H1 (cell line): ENCODE measurements around the gene MAGI1. TPM values are rescaled to one million over a fixed set of nuclear protein-coding genes. Genes with fewer than 3 reads are reported as not detected.
"Not testable (repeated sequence)": the region's sequence is repeated elsewhere in the genome, so short reads cannot be mapped to it uniquely, and the experiment has no call there.

Experiments
- CTCF ChIA-PET: fragments of 300-600 bp; sonication (Branson Sonifier 250); formaldehyde crosslinking; loops from one replicate; lab custom pipeline; 2021; ENCODE audit not compliant: partially characterized antibody; lab: Charles Lee
- POLR2A ChIA-PET: fragments of 300-600 bp; sonication (Branson Sonifier 250); formaldehyde crosslinking; loops from one replicate; lab custom pipeline; 2021; ENCODE audit warnings: inconsistent platforms; ENCODE audit not compliant: partially characterized antibody; lab: Charles Lee
- DNase-seq, 2 experiments: peaks; one replicate each; pipeline versions ENCODE4 v3.0.0 to v3.0.0-alpha.2; 2010 to 2022; ENCODE audit warnings: low spot score in 2 of 2, low read depth in 1 of 2, mixed read lengths in 1 of 2
- FAIRE-seq: peaks from 2 replicates; lab custom pipeline; 2011; peaks lifted over from hg19 to GRCh38; lab: Jason Lieb, UNC
- H2AFZ ChIP-seq: 2 replicates; pipeline ENCODE4 v1.8.1; 2012; ENCODE audit warnings: low read length, inconsistent platforms
- H2AK5ac ChIP-seq: 2 replicates; pipeline ENCODE4 v1.6.1; 2013; ENCODE audit warnings: low read depth, low read length
- H2BK120ac ChIP-seq: replicated peaks from 2 replicates; pipeline ENCODE3; 2013; ENCODE audit warnings: low read depth, low read length, inconsistent platforms
- H2BK12ac ChIP-seq: 2 replicates; pipeline ENCODE4 v1.6.1; 2013; ENCODE audit warnings: low read depth, low read length
- H2BK15ac ChIP-seq: 2 replicates; pipeline ENCODE4 v1.6.1; 2013; ENCODE audit warnings: low read length
- H2BK20ac ChIP-seq: 2 replicates; pipeline ENCODE4 v1.6.1; 2013; ENCODE audit warnings: low read length
- H2BK5ac ChIP-seq: 2 replicates; pipeline ENCODE4 v1.6.1; 2013; ENCODE audit warnings: low read depth, low read length
- H3K14ac ChIP-seq: 2 replicates; pipeline ENCODE4 v1.6.1; 2013; ENCODE audit warnings: inconsistent platforms; ENCODE audit not compliant: insufficient read length
- H3K18ac ChIP-seq: 2 replicates; pipeline ENCODE4 v1.6.1; 2013; ENCODE audit warnings: low read length; ENCODE audit errors: extremely low read depth
- H3K23ac ChIP-seq: 2 replicates; pipeline ENCODE4 v1.6.1; 2013; ENCODE audit warnings: inconsistent platforms; ENCODE audit not compliant: insufficient read length
- H3K23me2 ChIP-seq: 2 replicates; pipeline ENCODE4 v1.6.1; 2013; ENCODE audit warnings: low read depth, low read length
- H3K27ac ChIP-seq: 2 replicates; pipeline ENCODE4 v1.6.1; 2011; ENCODE audit warnings: low read depth, low read length, inconsistent platforms
- H3K27me3 ChIP-seq, 4 experiments: replicated peaks in 1 of 4; 1 replicate in 1 of 4; 2 replicates in 3 of 4; pipeline versions ENCODE4 v1.6.1 to v1.8.1; 2011 to 2013; ENCODE audit warnings: low read length in 3 of 4, mild to moderate bottlenecking in 3 of 4, inconsistent platforms in 2 of 4, mixed read lengths in 2 of 4, moderate library complexity in 1 of 4; ENCODE audit not compliant: control insufficient read depth in 3 of 4, insufficient read depth in 3 of 4; ENCODE audit errors: extremely low read depth in 1 of 4
- H3K36me3 ChIP-seq, 4 experiments: 2 replicates each; pipeline versions ENCODE4 v1.6.1 to v1.8.1; 2011 to 2013; ENCODE audit warnings: mild to moderate bottlenecking in 4 of 4, low read length in 3 of 4, moderate library complexity in 2 of 4, control low read depth in 1 of 4, inconsistent platforms in 1 of 4; ENCODE audit not compliant: insufficient read depth in 4 of 4, control insufficient read depth in 2 of 4
- H3K4ac ChIP-seq: replicated peaks from 2 replicates; pipeline ENCODE3; 2013; ENCODE audit warnings: low read length, low read depth, mixed read lengths, inconsistent platforms; ENCODE audit not compliant: insufficient read length
- H3K4me1 ChIP-seq, 4 experiments: replicated peaks in 1 of 4; 1 replicate in 1 of 4; 2 replicates in 3 of 4; pipeline versions ENCODE4 v1.6.1 to v1.8.1; 2011 to 2013; ENCODE audit warnings: low read length in 3 of 4, inconsistent platforms in 2 of 4, mixed read lengths in 1 of 4; ENCODE audit not compliant: insufficient read depth in 4 of 4, control insufficient read depth in 3 of 4
- H3K4me2 ChIP-seq, 2 experiments: 2 replicates each; pipeline versions ENCODE4 v1.6.1 to v1.8.1; 2011 to 2013; ENCODE audit warnings: low read depth in 2 of 2, low read length in 2 of 2, control low read depth in 1 of 2, inconsistent platforms in 1 of 2, mild to moderate bottlenecking in 1 of 2; ENCODE audit not compliant: insufficient read depth in 1 of 2
- H3K4me3 ChIP-seq, 4 experiments: fragments of 200-600, 300-600 bp in 1 of 4; sonication (generic), shearing (Covaris generic), sonication (Bioruptor Twin) in 1 of 4; 2 replicates each; pipeline versions ENCODE4 v1.5.1 to v1.8.1; 2011 to 2016; ENCODE audit warnings: low read length in 4 of 4, low read depth in 3 of 4, control low read depth in 2 of 4, inconsistent platforms in 2 of 4, mild to moderate bottlenecking in 2 of 4, mixed read lengths in 1 of 4, moderate library complexity in 1 of 4; ENCODE audit not compliant: insufficient read depth in 2 of 4; ENCODE audit errors: extremely low read depth in 1 of 4
- H3K56ac ChIP-seq: replicated peaks from 2 replicates; pipeline ENCODE3; 2013; ENCODE audit warnings: low read depth, mild to moderate bottlenecking, mixed read lengths, low read length, inconsistent platforms; ENCODE audit not compliant: insufficient read length
- H3K79me1 ChIP-seq: 2 replicates; pipeline ENCODE4 v1.6.1; 2013; ENCODE audit warnings: low read depth, low read length, control low read depth
- H3K79me2 ChIP-seq, 2 experiments: 2 replicates each; pipeline versions ENCODE4 v1.6.1 to v1.8.1; 2012 to 2013; ENCODE audit warnings: low read length in 2 of 2, mild to moderate bottlenecking in 2 of 2, inconsistent platforms in 1 of 2; ENCODE audit not compliant: insufficient read depth in 2 of 2, control insufficient read depth in 1 of 2
- H3K9ac ChIP-seq, 4 experiments: replicated peaks in 1 of 4; 1 replicate in 1 of 4; 2 replicates in 3 of 4; pipeline versions ENCODE4 v1.6.1 to v1.8.1; 2011 to 2013; ENCODE audit warnings: low read depth in 3 of 4, low read length in 3 of 4, control low read depth in 2 of 4, mild to moderate bottlenecking in 2 of 4, moderate library complexity in 2 of 4, inconsistent platforms in 1 of 4; ENCODE audit errors: extremely low read depth in 1 of 4
- H3K9me3 ChIP-seq, 2 experiments: 2 replicates each; pipeline versions ENCODE4 v1.6.1 to v1.8.1; 2012 to 2013; ENCODE audit warnings: mild to moderate bottlenecking in 2 of 2, moderate library complexity in 2 of 2, control low read depth in 1 of 2, inconsistent platforms in 1 of 2, low read depth in 1 of 2, low read length in 1 of 2, mixed read lengths in 1 of 2; ENCODE audit not compliant: insufficient read depth in 2 of 2
- H4K20me1 ChIP-seq, 2 experiments: replicated peaks in 1 of 2; 2 replicates each; pipeline versions ENCODE3 to v1.8.1; 2011 to 2013; ENCODE audit warnings: inconsistent platforms in 2 of 2, low read length in 2 of 2, mild to moderate bottlenecking in 1 of 2; ENCODE audit not compliant: insufficient read depth in 2 of 2, control insufficient read depth in 1 of 2
- H4K5ac ChIP-seq: 2 replicates; pipeline ENCODE4 v1.6.1; 2013; ENCODE audit warnings: low read length, low read depth, mixed read lengths, inconsistent platforms; ENCODE audit not compliant: insufficient read length
- H4K8ac ChIP-seq: 2 replicates; pipeline ENCODE4 v1.8.0; 2013; ENCODE audit warnings: mild to moderate bottlenecking, moderate library complexity, low read length, inconsistent platforms; ENCODE audit not compliant: insufficient read depth; ENCODE audit errors: extremely low read depth
- H4K91ac ChIP-seq: replicated peaks from 2 replicates; pipeline ENCODE3; 2013; ENCODE audit warnings: low read length, mixed read lengths, inconsistent platforms; ENCODE audit not compliant: insufficient read length
- MAFK ChIP-seq: IDR thresholded peaks from 2 replicates; pipeline ENCODE4 v1.6.1; 2012; ENCODE audit warnings: low read depth, mild to moderate bottlenecking, improper control_type of control experiment, low read length
- WGBS, 2 experiments: shearing (Covaris generic) in 1 of 2; methylation state at CpG; one replicate each; pipeline versions ENCODE4 v1.1.6 to v1.1.7; 2013 to 2015; ENCODE audit warnings: low lambda C conversion rate in 2 of 2, mixed read lengths in 2 of 2, inconsistent platforms in 1 of 2, low coverage in 1 of 2, missing lambda C conversion rate in 1 of 2; ENCODE audit not compliant: insufficient replicate concordance in 2 of 2, insufficient coverage in 1 of 2, insufficient read length in 1 of 2; ENCODE audit errors: extremely low coverage in 1 of 2, missing lambda C conversion rate in 1 of 2; 5-methylcytosine and 5-hydroxymethylcytosine counted together
- polyA plus RNA-seq, 7 experiments: library from polyadenylated mRNA; depleted of rRNA in 3 of 7; stranded (reverse) in 5 of 7; unstranded in 2 of 7; fragments of >200 nt in 5 of 7; fragments of 200-250 nt in 2 of 7; gene quantifications; 1 replicate in 5 of 7; 2 replicates in 1 of 7; 4 replicates in 1 of 7; pipeline versions ENCODE4 v1.2.1 to v1.2.3, GENCODE V29; 2011 to 2013; ENCODE audit warnings: missing spikeins in 2 of 7, mixed read lengths in 2 of 7
- total RNA-seq: library from RNA; stranded (reverse); fragmentation: NEBNext Ultra II Directional; extraction: Animal tissue kit (Norgen Biotek cat#: 25700); gene quantifications from 2 replicates; pipeline ENCODE4 v1.2.1, GENCODE V29; 2021

The MAGI1 gene
- total and polyA plus RNA-seq, 2 of the 8 experiments (the other 6 are each of a cell fraction or from before 2014, with no cell fraction given), result 19.8 to 78.0 TPM

GRCh38 chr3:65859612-65860011 is 179.1 kb downstream of the MAGI1 start:
- H2AK5ac ChIP-seq, H4K91ac ChIP-seq, H3K9ac ChIP-seq, H3K36me3 ChIP-seq, H2BK20ac ChIP-seq, H3K27ac ChIP-seq, H4K5ac ChIP-seq, H3K79me1 ChIP-seq, FAIRE-seq, H2BK5ac ChIP-seq, POLR2A ChIA-PET, H3K4me2 ChIP-seq, H2BK120ac ChIP-seq, H3K14ac ChIP-seq, H3K18ac ChIP-seq, H2BK15ac ChIP-seq: not testable (repeated sequence)
- WGBS, 2 experiments, result 96% methylated on average over 7 of the region's 7 CpGs; no CpG with 5 or more reads in 1 of the 2 experiments
- CTCF ChIA-PET, result interaction anchor here (1.7 kb wide), 1 partner anchor 55 kb away, joined by 6 read pairs; no protein-coding TSS in a partner anchor
- peak; percentile 61; the same call in 1 of the 2 replicates for TF ChIP-seq MAFK
- TF ChIP-seq, all 59 proteins: peak for 1; not testable (repeated sequence) for 58
- not testable (repeated sequence) for H3K56ac ChIP-seq, H3K23me2 ChIP-seq, H3K4me1 ChIP-seq, H4K20me1 ChIP-seq, H3K23ac ChIP-seq, H2AFZ ChIP-seq, H3K4ac ChIP-seq, H3K27me3 ChIP-seq, H3K9me3 ChIP-seq, H2BK12ac ChIP-seq, H4K8ac ChIP-seq, H3K4me3 ChIP-seq, DNase-seq
- H3K79me2 ChIP-seq, result peaks cover 4 to 32% of the 10 kb centered on the region in 2 experiments
